ENCODE results near the gene OR2AT4. TPM values are rescaled to one million over a fixed set of nuclear protein-coding genes. Genes with fewer than 3 reads are reported as not detected.
"Not testable (repeated sequence)": the region's sequence is repeated elsewhere in the genome, so short reads cannot be mapped to it uniquely, and the experiment has no call there.

Gene OR2AT4
- total and polyA plus RNA-seq, 2 donors (not counting 3 experiments of a cell fraction or from before 2014, with no cell fraction given), result not detected

GRCh38 chr11:75047191-75047590 lies 49.5 kb downstream of the OR2AT4 start:
- intact Hi-C loops (cut with micrococcal nuclease), result no loop called here
- no TSS peak for BruUV-seq (replicated peaks)
- no peak for TF ChIP-seq POLR2A (IDR thresholded peaks at IDR 0.05; ENCODE audit: low read depth, low read length)
- no peak for TF ChIP-seq POLR2AphosphoS5 (IDR thresholded peaks at IDR 0.05; ENCODE audit: insufficient read depth, low read depth, low read length)
- TF ChIP-seq, protein P1, sequence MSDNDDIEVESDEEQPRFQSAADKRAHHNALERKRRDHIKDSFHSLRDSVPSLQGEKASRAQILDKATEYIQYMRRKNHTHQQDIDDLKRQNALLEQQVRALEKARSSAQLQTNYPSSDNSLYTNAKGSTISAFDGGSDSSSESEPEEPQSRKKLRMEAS (IDR thresholded peaks at IDR 0.05; ENCODE audit: insufficient read depth, insufficient read length), result no peak
- Histone ChIP-seq H3K36me3 (ENCODE audit: control insufficient read depth in 2 of 2, extremely low read depth in 1 of 2, insufficient read depth in 2 of 2, low read length in 2 of 2) (no peaks in the 10 kb centered on the region), H4K20me1 (replicated peaks; ENCODE audit: control insufficient read depth, extremely low read depth, insufficient read depth, low read length) (no peaks in the 10 kb centered on the region), H2AFZ (ENCODE audit: low read depth, low read length) (no peak overlapping the region), H3K27ac (ENCODE audit: insufficient read depth, low read depth, low read length) (no peak overlapping the region), H3K79me2 (ENCODE audit: control insufficient read depth, insufficient read depth, low read length) (no peaks in the 10 kb centered on the region), H3K4me1 (ENCODE audit: control insufficient read depth, extremely low read depth, insufficient read depth, low read length) (no peaks in the 10 kb centered on the region), H3K9ac (replicated peaks; ENCODE audit: extremely low read depth, insufficient read depth, low read length) (no peak overlapping the region), H3K9me3 (replicated peaks; ENCODE audit: control insufficient read depth, insufficient read depth, low read length) (no peaks in the 10 kb centered on the region), H3K4me3 (replicated peaks in 1 of 3; ENCODE audit: insufficient read depth in 1 of 3, low read depth in 1 of 3, low read length in 3 of 3) (no peak overlapping the region), H3K9me1 (replicated peaks; ENCODE audit: control insufficient read depth, extremely low read depth, insufficient read depth, low read length) (no peaks in the 10 kb centered on the region), H3K27me3 (ENCODE audit: control insufficient read depth in 2 of 2, insufficient read depth in 2 of 2, low read length in 2 of 2) (peaks cover 2 to 9% of the 10 kb centered on the region in 2 experiments), H3K4me2 (ENCODE audit: insufficient read depth, low read length) (no peak overlapping the region)
- CTCF ChIA-PET, result interaction anchor here (1.0 to 1.7 kb wide), 2 partner anchors 24 to 201 kb away, joined by 4 to 6 read pairs; no protein-coding TSS in a partner anchor
- dilution Hi-C loops (cut with MboI; ENCODE audit: extremely low pct_ligation_motif_present, low sequenced_read_pairs), result no loop called here
- FAIRE-seq (no peak), DNase-seq (ENCODE audit: low read depth, low spot score) (no peak)
- POLR2A ChIA-PET, result no interaction called here

GRCh38 chr11:75046668-75047067 lies 50.0 kb downstream of the OR2AT4 start:
- CTCF ChIA-PET, result interaction anchor here (1.0 to 1.7 kb wide), 2 partner anchors 24 to 202 kb away, joined by 4 to 6 read pairs; no protein-coding TSS in a partner anchor
- H3K4me1 ChIP-seq (ENCODE audit: control insufficient read depth, extremely low read depth, insufficient read depth, low read length); H3K36me3 ChIP-seq (ENCODE audit: control insufficient read depth in 2 of 2, extremely low read depth in 1 of 2, insufficient read depth in 2 of 2, low read length in 2 of 2); dilution Hi-C loops (cut with MboI; ENCODE audit: extremely low pct_ligation_motif_present, low sequenced_read_pairs); H3K79me2 ChIP-seq (ENCODE audit: control insufficient read depth, insufficient read depth, low read length); FAIRE-seq; H2AFZ ChIP-seq (ENCODE audit: low read depth, low read length); H3K9me3 ChIP-seq (replicated peaks; ENCODE audit: control insufficient read depth, insufficient read depth, low read length); H3K9ac ChIP-seq (replicated peaks; ENCODE audit: extremely low read depth, insufficient read depth, low read length); intact Hi-C loops (cut with micrococcal nuclease); H3K9me1 ChIP-seq (replicated peaks; ENCODE audit: control insufficient read depth, extremely low read depth, insufficient read depth, low read length); H3K4me3 ChIP-seq (replicated peaks in 1 of 3; ENCODE audit: insufficient read depth in 1 of 3, low read depth in 1 of 3, low read length in 3 of 3); POLR2A ChIA-PET; H3K27ac ChIP-seq (ENCODE audit: insufficient read depth, low read depth, low read length); H3K27me3 ChIP-seq (ENCODE audit: control insufficient read depth in 2 of 2, insufficient read depth in 2 of 2, low read length in 2 of 2); H4K20me1 ChIP-seq (replicated peaks; ENCODE audit: control insufficient read depth, extremely low read depth, insufficient read depth, low read length); DNase-seq (ENCODE audit: low read depth, low spot score); H3K4me2 ChIP-seq (ENCODE audit: insufficient read depth, low read length); BruUV-seq (replicated peaks): not testable (repeated sequence)

DNA sequence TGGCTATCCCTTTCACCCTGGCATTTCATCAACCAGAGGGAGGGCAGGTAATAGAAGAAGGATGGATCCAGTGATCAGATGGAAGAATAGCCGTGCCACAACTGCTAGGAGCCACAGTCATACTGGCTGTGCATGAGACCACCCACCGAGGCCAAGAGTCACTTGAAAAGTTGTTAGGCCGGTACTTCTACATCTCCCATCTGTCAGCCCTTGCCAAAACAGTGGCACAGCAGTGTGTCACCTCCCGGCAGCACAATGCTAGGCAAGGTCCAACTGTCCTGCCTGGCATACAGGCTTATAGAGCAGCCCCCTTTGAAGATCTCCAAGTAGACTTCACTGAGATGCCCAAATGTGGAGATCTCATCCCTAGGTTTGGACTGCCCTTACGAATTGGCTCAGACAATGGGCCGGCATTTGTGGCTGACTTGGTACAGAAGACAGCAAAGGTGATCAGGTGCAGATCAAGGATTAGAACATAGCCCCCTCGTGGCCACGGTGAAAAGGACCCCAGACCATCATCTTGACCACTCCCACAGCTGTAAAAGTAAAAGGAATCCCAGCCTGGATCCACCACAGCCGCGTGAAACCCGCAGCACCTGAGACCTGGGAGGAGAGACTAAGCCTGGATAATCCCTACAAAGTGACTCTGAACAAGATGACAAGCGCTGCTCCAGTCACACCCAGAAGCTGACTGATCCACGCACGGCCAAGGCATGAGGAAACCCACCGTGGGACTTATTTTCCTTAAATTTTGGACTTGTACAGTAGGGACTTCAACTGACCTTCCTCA lies 52.1 kb downstream of the OR2AT4 start:
- intact Hi-C loops (cut with micrococcal nuclease); H4K20me1 ChIP-seq (replicated peaks; ENCODE audit: control insufficient read depth, extremely low read depth, insufficient read depth, low read length); H2AFZ ChIP-seq (ENCODE audit: low read depth, low read length); H3K36me3 ChIP-seq (ENCODE audit: control insufficient read depth in 2 of 2, extremely low read depth in 1 of 2, insufficient read depth in 2 of 2, low read length in 2 of 2); H3K4me1 ChIP-seq (ENCODE audit: control insufficient read depth, extremely low read depth, insufficient read depth, low read length); FAIRE-seq; POLR2A ChIA-PET; H3K9me3 ChIP-seq (replicated peaks; ENCODE audit: control insufficient read depth, insufficient read depth, low read length); H3K9me1 ChIP-seq (replicated peaks; ENCODE audit: control insufficient read depth, extremely low read depth, insufficient read depth, low read length); H3K4me2 ChIP-seq (ENCODE audit: insufficient read depth, low read length); dilution Hi-C loops (cut with MboI; ENCODE audit: extremely low pct_ligation_motif_present, low sequenced_read_pairs); H3K4me3 ChIP-seq (replicated peaks in 1 of 3; ENCODE audit: insufficient read depth in 1 of 3, low read depth in 1 of 3, low read length in 3 of 3); H3K27ac ChIP-seq (ENCODE audit: insufficient read depth, low read depth, low read length); H3K9ac ChIP-seq (replicated peaks; ENCODE audit: extremely low read depth, insufficient read depth, low read length); DNase-seq (ENCODE audit: low read depth, low spot score); H3K27me3 ChIP-seq (ENCODE audit: control insufficient read depth in 2 of 2, insufficient read depth in 2 of 2, low read length in 2 of 2); H3K79me2 ChIP-seq (ENCODE audit: control insufficient read depth, insufficient read depth, low read length); BruUV-seq (replicated peaks): not testable (repeated sequence)
- CTCF ChIA-PET, result interaction anchor here (1.0 kb wide), 1 partner anchor 115 kb away, joined by 3 read pairs; no protein-coding TSS in a partner anchor

DNA sequence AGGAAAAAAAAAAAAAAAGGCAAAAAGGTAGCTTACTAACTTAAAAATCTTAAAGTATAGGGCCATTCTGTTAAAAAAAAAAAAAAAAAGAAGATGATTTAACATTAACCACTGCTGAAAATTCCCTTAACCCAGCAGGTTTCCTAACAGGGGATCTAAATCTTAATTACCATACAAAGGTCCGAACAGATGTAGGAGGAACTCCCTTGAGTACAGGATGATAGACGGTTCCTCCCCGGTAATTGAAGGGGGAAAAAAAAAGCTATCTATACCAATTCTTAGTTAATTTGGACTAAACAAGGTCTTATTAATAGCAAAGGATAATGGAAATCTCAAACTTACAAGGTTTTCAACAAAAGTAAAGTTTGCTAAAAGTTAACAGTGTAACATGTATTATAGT lies 54.9 kb downstream of the OR2AT4 start:
- CTCF ChIA-PET; BruUV-seq (replicated peaks); H4K20me1 ChIP-seq (replicated peaks; ENCODE audit: control insufficient read depth, extremely low read depth, insufficient read depth, low read length); H3K4me3 ChIP-seq (replicated peaks in 1 of 3; ENCODE audit: insufficient read depth in 1 of 3, low read depth in 1 of 3, low read length in 3 of 3); POLR2A ChIA-PET; H3K27ac ChIP-seq (ENCODE audit: insufficient read depth, low read depth, low read length); H3K27me3 ChIP-seq (ENCODE audit: control insufficient read depth in 2 of 2, insufficient read depth in 2 of 2, low read length in 2 of 2); FAIRE-seq; H3K9me1 ChIP-seq (replicated peaks; ENCODE audit: control insufficient read depth, extremely low read depth, insufficient read depth, low read length); H3K9ac ChIP-seq (replicated peaks; ENCODE audit: extremely low read depth, insufficient read depth, low read length); intact Hi-C loops (cut with micrococcal nuclease); DNase-seq (ENCODE audit: low read depth, low spot score); H3K4me1 ChIP-seq (ENCODE audit: control insufficient read depth, extremely low read depth, insufficient read depth, low read length); H3K79me2 ChIP-seq (ENCODE audit: control insufficient read depth, insufficient read depth, low read length); dilution Hi-C loops (cut with MboI; ENCODE audit: extremely low pct_ligation_motif_present, low sequenced_read_pairs); H3K4me2 ChIP-seq (ENCODE audit: insufficient read depth, low read length); H3K9me3 ChIP-seq (replicated peaks; ENCODE audit: control insufficient read depth, insufficient read depth, low read length); H2AFZ ChIP-seq (ENCODE audit: low read depth, low read length); H3K36me3 ChIP-seq (ENCODE audit: control insufficient read depth in 2 of 2, extremely low read depth in 1 of 2, insufficient read depth in 2 of 2, low read length in 2 of 2): not testable (repeated sequence)
